SH-SY5Y (cell line): Measurements from ENCODE around the gene SEC14L6.

Experiments
- GATA2 ChIP-seq: IDR thresholded peaks from 2 replicates; pipeline ENCODE4 v1.6.1; 2011; ENCODE audit warnings: mild to moderate bottlenecking, low read depth, low read length
- GATA3 ChIP-seq: IDR thresholded peaks from 2 replicates; pipeline ENCODE4 v1.6.1; 2011; ENCODE audit warnings: low read depth, mild to moderate bottlenecking, low read length, moderate library complexity

SEC14L6 gene

DNA sequence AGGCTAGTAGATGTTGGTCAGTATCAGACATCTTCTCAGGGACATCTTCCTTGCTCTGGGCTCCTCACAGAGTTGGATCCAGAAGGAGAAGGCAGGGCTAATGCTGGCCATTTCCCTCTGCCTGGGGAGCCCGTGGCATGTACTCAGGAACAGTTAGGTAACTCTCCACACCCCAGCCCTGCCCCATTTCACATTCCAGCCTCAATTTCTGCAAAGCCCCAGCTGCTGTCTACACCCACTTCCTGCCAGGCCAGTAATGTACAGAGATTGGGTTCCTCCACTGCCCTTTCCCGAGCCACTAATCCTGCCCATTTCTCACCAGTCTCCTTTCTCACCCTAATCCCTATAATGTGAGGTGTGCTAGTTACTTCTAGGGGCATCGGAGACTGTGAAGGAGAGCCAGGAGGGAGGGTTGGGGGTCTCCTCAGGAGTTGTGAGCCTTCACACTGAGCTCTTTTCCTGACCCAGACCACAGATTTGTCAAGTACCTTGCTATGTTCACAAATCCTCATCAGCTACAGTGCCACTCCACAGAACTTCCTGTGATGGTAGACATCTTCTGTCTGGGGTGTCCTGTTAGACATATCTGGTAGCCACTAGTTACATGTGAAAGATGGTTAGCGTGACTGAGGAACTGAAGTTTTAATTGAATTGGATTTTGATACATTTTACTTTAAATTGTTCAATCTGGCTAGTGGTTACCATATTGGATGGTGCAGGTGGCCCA, 73.4 kb downstream of the SEC14L6 start:
- TF ChIP-seq GATA2 (no peak), GATA3 (no peak)
